GM21619 (cell line): ENCODE measurements around the gene COPS4.
"Not testable (repeated sequence)": the region's sequence is repeated elsewhere in the genome, so short reads cannot be mapped to it uniquely, and the experiment has no call there.

Source experiments
- ATAC-seq: cut with Tn5 transposase; IDR thresholded peaks from one replicate; pipeline ENCODE4 v1.9.1; 2021; ENCODE audit not compliant: unreplicated experiment

Gene COPS4

DNA sequence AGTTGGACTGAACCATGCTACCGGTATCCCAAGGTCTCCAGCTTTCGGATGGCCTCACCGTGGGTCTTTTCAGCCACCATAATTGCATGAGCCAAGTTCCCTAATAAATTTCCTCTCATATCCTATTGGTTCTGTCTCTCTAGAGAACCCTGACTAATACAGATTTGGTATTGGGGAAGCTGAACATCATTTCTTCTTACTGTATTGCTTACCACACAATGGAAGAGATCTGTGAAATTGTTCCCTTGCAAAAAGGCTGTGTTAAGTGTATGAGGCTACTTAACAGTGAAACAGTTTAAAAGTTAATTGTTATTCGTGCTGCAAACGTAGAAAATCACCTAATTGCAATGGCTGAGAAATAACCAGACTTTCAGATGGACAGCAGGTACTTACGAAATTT, 45.6 kb downstream of the COPS4 start:
- no peak for ATAC-seq

DNA sequence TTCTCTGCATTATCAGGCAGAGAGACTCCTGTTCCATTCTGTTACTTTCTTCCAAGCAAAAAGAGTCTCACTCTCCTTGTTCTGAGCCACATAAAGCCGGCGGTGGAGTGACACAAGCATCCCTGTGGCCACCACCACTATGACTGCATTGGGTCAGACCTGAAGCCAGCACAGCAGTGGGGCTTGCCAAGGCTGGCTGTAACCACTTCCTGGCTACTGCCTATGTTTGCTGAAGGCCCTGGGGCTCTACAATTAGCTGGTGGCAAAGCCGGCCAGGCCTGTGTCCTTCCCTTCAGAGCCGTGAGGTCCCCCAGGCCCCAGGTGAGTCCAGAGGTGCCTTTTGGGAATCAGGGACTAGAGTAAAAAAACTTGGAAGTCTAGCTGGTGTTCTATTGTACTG, 47.8 kb downstream of the COPS4 start:
- no peak for ATAC-seq

GRCh38 chr4:83083925-83084475, 49.0 kb downstream of the COPS4 start:
- no peak for ATAC-seq

DNA sequence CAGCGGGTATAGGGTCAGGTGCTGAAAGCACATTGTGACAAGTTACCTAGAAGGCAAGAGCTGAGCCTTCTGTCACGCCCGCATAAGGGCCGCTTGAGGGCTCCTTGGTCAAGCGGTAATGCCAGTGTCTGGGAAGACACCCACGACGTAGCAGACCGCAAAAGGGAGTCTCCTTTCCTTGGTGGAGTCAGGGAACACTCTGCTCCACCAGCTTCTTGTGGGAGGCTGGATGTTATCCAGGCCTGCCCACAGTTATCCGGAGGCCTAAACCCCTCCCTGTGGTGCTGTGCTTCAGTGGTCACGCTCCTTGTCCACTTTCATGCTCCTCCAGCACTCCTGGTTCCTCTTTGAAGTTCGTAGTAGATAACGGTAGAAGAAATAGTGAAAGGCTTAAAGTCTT, 50.0 kb downstream of the COPS4 start:
- not testable (repeated sequence) for ATAC-seq

DNA sequence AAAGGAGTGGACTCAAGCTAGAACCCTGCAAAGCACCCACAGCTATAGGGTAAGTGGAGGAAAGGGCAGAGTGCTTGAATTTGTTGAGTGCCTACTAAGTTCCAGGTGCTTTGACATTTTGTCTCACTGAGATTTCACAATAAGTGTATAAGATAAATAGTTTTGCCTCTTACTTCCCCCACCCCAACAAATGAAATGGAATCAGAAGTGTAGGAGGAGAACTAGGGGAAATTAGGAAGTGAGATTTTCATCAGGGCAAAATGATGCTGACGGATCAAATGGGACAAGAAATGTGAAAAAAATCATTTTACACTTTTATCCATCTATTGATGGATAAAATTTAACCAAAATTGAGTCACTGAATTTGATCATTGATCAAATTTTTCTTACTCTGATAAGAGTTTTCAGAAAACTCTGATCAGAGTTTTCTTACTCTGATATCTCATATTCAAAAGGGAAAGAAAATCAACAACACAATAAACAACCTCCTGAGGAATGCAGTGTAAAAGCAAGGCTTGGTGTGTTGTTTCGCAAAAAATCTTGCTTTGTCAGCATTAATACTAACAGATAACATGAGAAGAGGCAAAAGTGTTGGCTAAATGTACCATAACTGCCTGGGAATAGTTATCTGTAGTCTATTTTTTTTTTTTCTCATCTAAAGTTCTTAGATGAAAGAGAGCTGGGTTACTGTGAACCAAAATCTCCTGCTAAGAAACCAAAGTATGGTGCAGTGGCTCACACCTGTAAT, 54.6 kb downstream of the COPS4 start:
- no peak for ATAC-seq

- ATAC-seq: no peak
Observed at GRCh38 chr4:83093060-83093640, 58.2 kb downstream of the COPS4 start.

GRCh38 chr4:83096397-83096796, 61.4 kb downstream of the COPS4 start:
- ATAC-seq: no peak

- ATAC-seq: no peak
Observed at GRCh38 chr4:83104991-83105390, 70.0 kb downstream of the COPS4 start.

GRCh38 chr4:83107631-83108030, 72.6 kb downstream of the COPS4 start:
- no peak for ATAC-seq

DNA sequence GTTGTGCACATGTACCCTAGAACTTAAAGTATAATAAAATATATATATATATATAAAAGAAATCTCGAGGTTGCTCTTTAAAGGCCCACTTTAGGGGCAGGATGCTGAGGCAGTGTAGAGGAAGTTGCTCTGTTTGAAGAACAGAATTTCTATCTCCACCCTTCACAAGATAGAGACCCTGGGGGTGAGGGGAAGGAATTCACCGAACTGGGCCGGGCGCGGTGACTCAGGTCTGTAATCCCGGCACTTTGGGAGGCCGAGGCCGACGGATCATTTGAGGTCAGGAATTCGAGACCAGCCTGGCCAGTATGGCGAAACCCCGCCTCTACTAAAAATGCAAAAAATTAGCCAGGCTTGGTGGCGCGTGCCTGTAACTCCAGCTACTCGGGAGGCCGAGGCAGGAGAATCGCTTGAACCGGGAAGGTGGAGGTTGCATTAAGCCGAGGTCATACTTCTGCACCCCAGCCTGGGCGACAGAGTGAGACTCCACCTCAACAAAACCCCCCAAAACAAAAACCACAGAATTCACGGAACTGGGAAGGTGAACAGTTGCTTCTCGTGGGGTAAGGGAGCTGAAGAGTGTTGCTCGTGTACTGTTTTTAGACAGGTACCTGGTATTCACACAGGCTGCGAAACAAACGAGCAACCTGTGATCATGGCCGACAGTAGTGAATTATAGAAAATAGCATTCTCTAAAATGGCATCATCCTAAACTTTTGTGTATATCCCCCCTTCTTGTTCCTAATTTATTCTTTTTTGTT, 73.3 kb downstream of the COPS4 start:
- ATAC-seq: no peak

GRCh38 chr4:83109480-83110222, 74.7 kb downstream of the COPS4 start:
- ATAC-seq: peak; percentile 14

GRCh38 chr4:83110223-83110945, 75.4 kb downstream of the COPS4 start:
- peak; percentile 55 for ATAC-seq

GRCh38 chr4:83110970-83111750, 76.2 kb downstream of the COPS4 start:
- ATAC-seq: no peak

DNA sequence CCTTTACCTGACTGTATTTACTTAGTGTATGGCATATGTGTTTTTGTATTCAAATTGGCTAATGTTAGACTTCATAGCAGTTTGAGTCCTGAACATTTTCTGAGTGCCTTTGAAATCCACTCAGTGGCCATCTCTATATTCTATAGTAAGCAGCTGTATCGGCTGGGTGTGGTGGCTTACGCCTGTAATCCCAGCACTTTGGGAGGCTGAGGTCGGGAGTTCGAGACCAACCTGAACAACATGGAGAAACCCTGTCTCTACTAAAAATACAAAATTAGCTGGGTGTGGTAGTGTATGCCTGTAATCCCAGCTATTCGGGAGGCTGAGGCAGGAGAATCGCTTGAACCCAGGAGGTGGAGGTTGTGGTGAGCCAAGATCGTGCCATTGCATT, 76.8 kb downstream of the COPS4 start:
- ATAC-seq: not testable (repeated sequence)

DNA sequence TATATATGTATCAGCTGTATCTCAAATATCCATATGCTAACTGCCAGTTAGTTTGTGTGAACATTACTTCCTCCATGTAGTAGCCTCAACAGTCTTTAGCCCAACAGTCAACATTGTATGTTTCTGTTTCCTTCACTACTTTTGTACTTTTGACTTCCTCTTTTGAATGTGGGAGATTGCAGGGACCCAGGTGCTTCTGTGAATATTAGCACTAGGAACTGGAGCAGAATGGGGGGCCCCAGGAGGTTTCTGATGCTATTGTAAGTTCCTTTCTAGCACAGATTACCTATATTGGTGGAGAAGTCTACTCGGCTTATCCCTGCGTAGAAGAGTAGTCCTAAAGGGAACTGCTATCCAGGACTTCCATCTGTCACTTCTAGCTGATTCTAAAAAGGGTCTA, 77.2 kb downstream of the COPS4 start:
- ATAC-seq: peak; percentile 32

DNA sequence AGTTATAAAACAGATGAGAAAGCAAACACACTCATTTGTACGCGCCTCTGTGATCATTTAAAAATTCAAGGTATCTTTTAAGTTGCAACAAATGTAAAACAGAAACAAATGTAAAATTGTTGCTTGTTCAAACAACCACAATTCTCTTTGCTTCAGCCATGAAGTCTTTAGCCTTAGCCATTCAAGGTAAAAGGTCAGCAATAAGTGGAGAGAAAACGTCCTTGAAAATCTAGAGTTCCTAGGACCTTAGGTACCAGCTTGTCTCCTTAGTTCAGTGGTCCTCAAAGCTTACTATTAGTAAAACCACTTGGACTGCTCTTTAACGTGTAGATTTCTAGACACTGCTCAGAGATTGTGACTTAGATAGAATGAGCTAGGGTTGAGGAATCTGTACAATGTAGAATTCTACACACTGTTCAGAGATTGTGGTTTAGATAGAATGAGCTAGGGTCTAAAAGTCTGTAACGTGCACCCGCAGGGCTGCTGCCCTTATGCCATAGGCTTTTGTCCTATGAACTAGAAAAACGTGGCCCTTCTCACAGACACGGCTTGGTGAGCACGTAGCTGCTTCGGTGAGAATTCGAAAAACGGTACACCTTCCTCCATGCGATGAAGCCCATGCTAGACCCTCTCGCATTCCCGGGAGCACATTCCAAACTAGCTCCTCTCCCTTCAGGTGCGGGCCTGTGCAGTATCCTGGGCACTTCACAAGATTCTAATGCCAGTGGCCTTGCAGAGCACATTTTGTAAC, 77.9 kb downstream of the COPS4 start:
- ATAC-seq: no peak

GRCh38 chr4:83113429-83113786, 78.4 kb downstream of the COPS4 start:
- no peak for ATAC-seq

DNA sequence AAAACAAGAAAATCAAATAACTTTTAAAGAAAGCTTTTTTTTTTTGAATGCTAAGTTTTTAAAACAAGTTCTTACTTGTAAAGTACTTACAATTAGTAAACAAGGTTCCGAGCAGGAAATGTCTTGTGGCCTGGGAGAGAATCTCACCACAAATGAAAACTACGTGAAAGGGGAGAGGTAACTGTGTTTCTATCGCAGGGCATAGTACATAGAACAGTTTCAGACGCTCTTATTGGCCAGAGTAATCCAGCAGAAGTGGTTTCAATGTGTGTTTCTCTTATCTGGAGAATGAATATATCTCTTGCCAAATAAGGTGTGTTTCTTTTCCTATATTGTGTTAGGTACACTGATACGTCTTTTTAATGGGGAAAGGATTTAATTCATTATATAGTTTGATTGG, 79.6 kb downstream of the COPS4 start, which contains the start of gene PLAC8:
Gene PLAC8, minus strand, starts transcription at position 154 of the 400 bp plus-strand sequence. CDS start 6,808 bp downstream, outside the sequence.
- ATAC-seq: peak; percentile 52

DNA sequence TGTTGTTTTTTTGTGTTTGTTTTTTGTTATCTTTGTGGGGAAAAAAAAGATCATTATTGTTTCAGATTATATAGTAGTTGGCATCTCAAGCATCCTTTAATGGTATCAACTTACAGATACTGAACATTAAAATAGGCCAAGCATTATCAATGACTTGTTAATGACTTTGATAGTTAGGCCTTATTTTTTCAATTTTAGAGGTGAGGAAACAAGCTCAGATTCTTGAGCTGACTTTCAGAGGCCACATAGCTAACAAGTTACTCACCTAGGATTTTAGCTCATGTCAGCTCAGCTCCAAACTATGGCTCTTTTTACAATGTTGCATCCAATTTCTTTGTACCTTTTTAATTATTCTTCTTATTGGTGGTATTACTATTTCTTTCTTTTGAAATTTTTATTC, 80.0 kb downstream of the COPS4 start:
- no peak for ATAC-seq
